Endothelial cell of umbilical vein (primary cell): ENCODE data around the gene ADA.

Source experiments
- CTCF ChIP-seq, 2 donors: IDR thresholded peaks; 1 replicate in 1 of 2; 2 replicates in 1 of 2; pipeline ENCODE4 v1.5.1; 2011; ENCODE audit warnings: low read length in 2 of 2, mild to moderate bottlenecking in 2 of 2, moderate library complexity in 2 of 2, control low read depth in 1 of 2, inconsistent platforms in 1 of 2, low read depth in 1 of 2; ENCODE audit not compliant: insufficient read depth in 1 of 2; ENCODE audit errors: extremely low read depth in 1 of 2
- FOS ChIP-seq: IDR thresholded peaks from 2 replicates; pipeline ENCODE4 v1.6.1; 2011; ENCODE audit warnings: mild to moderate bottlenecking, low read length, moderate library complexity, borderline replicate concordance; ENCODE audit not compliant: insufficient read depth
- GATA2 ChIP-seq: IDR thresholded peaks from 2 replicates; pipeline ENCODE4 v1.7.0; 2011; ENCODE audit warnings: low read depth, mild to moderate bottlenecking, moderate library complexity, mixed read lengths, low read length; ENCODE audit not compliant: insufficient read length, insufficient read depth
- POLR2AphosphoS5 ChIP-seq: IDR thresholded peaks from 2 replicates; pipeline ENCODE4 v1.6.1; 2012; ENCODE audit warnings: low read depth, mild to moderate bottlenecking, control low read depth, low read length, moderate library complexity; ENCODE audit not compliant: insufficient read depth
- TF ChIP-seq, protein P1 (sequence below): IDR thresholded peaks from 2 replicates; pipeline ENCODE4 v1.6.1; 2011; ENCODE audit not compliant: insufficient read depth, insufficient read length

GRCh38 chr20:44603327-44603726, 48.2 kb downstream of the ADA start:
- TF ChIP-seq FOS (no peak), CTCF (IDR thresholded peaks at IDR 0.05; ENCODE audit: extremely low read depth in 1 of 2, insufficient read depth in 1 of 2, low read depth in 1 of 2, low read length in 2 of 2) (no peak), POLR2AphosphoS5 (no peak), GATA2 (no peak)
- TF ChIP-seq, protein P1, sequence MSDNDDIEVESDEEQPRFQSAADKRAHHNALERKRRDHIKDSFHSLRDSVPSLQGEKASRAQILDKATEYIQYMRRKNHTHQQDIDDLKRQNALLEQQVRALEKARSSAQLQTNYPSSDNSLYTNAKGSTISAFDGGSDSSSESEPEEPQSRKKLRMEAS: no peak
